Right lobe of liver (tissue), 6 donors: ENCODE data around the gene C17orf114.
A peak's percentile ranks its signal among the peaks of the same experiment; 100 is the strongest.

ENCODE experiments used
- ATAC-seq, 4 donors: fragments of 200-7000 bp; cut with Tn5 transposase; one replicate each; pipeline ENCODE4 v1.9.1; 2020; ENCODE audit warnings: mild to moderate bottlenecking in 4 of 4, moderate library complexity in 4 of 4
- DNase-seq, 3 donors: peaks; one replicate each; pipeline ENCODE4 v3.0.0-alpha.2; 2020
- H3K27ac ChIP-seq, 3 donors: fragments of 200-600 bp; one replicate each; pipeline ENCODE4 v1.8.0; 2022
- H3K27me3 ChIP-seq, 2 donors: fragments of 200-600 bp; one replicate each; pipeline ENCODE4 v1.8.0; 2022
- H3K36me3 ChIP-seq, 4 donors: fragments of 200-600 bp; sonication (generic) in 1 of 4; one replicate each; pipeline versions ENCODE4 v1.5.1 to v1.8.0; 2017 to 2022; ENCODE audit warnings: control low read depth in 1 of 4
- H3K4me1 ChIP-seq, 4 donors: fragments of 200-600 bp; sonication (generic) in 1 of 4; one replicate each; pipeline versions ENCODE4 v1.5.1 to v1.8.0; 2017 to 2022; ENCODE audit warnings: control low read depth in 1 of 4
- H3K4me3 ChIP-seq, 3 donors: fragments of 200-600 bp; one replicate each; pipeline ENCODE4 v1.8.0; 2022
- H3K9me3 ChIP-seq, 4 donors: fragments of 200-600 bp; sonication (generic) in 1 of 4; one replicate each; pipeline versions ENCODE4 v1.5.1 to v1.8.0; 2017 to 2022; ENCODE audit warnings: control low read depth in 1 of 4
- CTCF ChIP-seq, 4 donors: fragments of 200-600 bp in 3 of 4; fragments of 450-650 bp in 1 of 4; IDR thresholded peaks; one replicate each; pipeline versions ENCODE4 v1.5.1 to v1.8.0; 2016 to 2022; ENCODE audit warnings: antibody characterized with exemption in 4 of 4, mild to moderate bottlenecking in 2 of 4
- POLR2A ChIP-seq: fragments of 450-650 bp; IDR thresholded peaks from one replicate; pipeline ENCODE4 v1.6.1; 2017; ENCODE audit warnings: antibody characterized with exemption, mild to moderate bottlenecking
- WGBS: methylation state at CpG from one replicate; pipeline ENCODE4 v1.1.6; 2018; ENCODE audit warnings: low coverage, low lambda C conversion rate; ENCODE audit not compliant: insufficient coverage; ENCODE audit errors: missing lambda C conversion rate; 5-methylcytosine and 5-hydroxymethylcytosine counted together
- intact Hi-C, 2 donors: fragments of 100-400 bp; cut with DNase I; formaldehyde crosslinking; loops; one replicate each; pipeline versions ENCODE4 v1.11.2 to v1.14.1; 2022
- donor health status: DM: no; HTN: yes; CAD: no.
- donor health status: DM: no; HTN: no; CAD: no.
- donor health status: DM: no; HTN: no; CAD: no.
- donor health status: DM: no; HTN: yes; CAD: no.
- donor health status: DM: no; HTN: yes; CAD: no.

C17orf114 gene

DNA sequence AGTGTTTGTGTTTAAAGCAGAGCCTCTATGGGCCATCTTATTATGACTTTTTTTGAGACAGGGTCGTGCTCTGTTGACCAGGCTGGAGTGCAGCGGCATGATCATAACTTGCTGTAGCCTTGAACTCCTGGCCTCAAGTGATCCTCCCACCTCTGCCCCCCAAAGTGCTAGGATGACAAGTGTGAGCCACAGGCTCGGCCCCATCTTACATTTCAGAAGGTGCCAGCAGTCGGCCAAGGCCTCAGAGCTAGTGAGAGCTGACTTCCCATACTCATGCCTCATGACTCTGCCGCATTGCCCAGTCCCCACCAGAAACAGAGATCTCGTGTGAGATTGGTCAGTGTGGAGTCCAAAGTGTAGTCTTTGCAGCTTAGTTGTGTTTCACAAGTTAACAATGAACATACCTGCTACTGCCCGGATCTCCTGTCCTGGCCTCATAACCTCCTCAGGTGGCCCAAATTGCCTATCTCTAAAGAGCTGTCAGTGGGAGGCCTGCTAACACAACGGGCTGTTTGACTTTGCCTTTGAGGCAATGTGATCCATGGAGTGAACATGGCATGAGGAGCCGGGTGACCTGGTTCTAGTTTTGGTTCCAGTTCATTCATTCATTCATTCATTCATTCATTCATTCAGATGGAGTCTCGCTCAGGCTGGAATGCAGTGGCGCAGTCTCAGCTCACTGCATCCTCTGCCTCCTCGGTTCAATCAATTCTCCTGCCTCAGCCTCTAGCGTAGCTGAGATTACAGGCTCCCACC lies 44.7 kb upstream of the C17orf114 start:
- intact Hi-C loops: no loop called here
- 87% methylated on average over 9 of the region's 13 CpGs for WGBS

DNA sequence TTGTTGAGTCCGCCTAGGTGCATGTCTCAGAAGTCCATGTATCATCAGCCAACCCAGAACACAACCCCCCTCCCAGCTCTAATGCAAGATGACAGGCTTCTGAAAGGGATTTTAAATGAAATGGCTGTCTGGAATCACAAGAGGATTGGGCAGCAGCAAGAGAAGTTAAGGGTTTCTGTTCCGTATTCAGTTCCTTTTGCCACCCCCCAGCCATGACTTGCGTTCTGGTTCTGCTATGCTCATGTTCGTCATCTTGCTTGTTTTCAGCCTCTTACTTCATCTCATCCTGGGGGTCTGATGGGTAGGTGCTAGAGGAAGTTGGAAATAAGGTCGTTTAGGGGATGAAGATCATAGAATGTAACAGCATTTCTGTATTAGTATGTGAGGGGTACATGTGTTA lies 43.0 kb upstream of the C17orf114 start:
- no peak for TF ChIP-seq POLR2A
- no peak for TF ChIP-seq CTCF (IDR thresholded peaks at IDR 0.05)
- peak; percentile 21 to 75 (median 46) for ATAC-seq
- DNase-seq: no peak
- H3K4me3 ChIP-seq: no peak overlapping the region
- intact Hi-C loops: no loop called here
- H3K4me1 ChIP-seq: no peaks in the 10 kb centered on the region
- WGBS: 71% methylated on average over 5 of the region's 5 CpGs
- no peaks in the 10 kb centered on the region for H3K36me3 ChIP-seq
- H3K27ac ChIP-seq: no peak overlapping the region
- H3K27me3 ChIP-seq: no peaks in the 10 kb centered on the region
- no peaks in the 10 kb centered on the region for H3K9me3 ChIP-seq

More for the DNA sequence above, 44.7 kb upstream of the C17orf114 start:
- DNase-seq: no peak
- Histone ChIP-seq H3K27me3 (no peaks in the 10 kb centered on the region), H3K4me3 (no peak overlapping the region), H3K36me3 (no peaks in the 10 kb centered on the region), H3K27ac (no peak overlapping the region), H3K4me1 (no peaks in the 10 kb centered on the region), H3K9me3 (no peaks in the 10 kb centered on the region)
- ATAC-seq: no peak
- TF ChIP-seq CTCF (IDR thresholded peaks at IDR 0.05) (no peak), POLR2A (no peak)

DNA sequence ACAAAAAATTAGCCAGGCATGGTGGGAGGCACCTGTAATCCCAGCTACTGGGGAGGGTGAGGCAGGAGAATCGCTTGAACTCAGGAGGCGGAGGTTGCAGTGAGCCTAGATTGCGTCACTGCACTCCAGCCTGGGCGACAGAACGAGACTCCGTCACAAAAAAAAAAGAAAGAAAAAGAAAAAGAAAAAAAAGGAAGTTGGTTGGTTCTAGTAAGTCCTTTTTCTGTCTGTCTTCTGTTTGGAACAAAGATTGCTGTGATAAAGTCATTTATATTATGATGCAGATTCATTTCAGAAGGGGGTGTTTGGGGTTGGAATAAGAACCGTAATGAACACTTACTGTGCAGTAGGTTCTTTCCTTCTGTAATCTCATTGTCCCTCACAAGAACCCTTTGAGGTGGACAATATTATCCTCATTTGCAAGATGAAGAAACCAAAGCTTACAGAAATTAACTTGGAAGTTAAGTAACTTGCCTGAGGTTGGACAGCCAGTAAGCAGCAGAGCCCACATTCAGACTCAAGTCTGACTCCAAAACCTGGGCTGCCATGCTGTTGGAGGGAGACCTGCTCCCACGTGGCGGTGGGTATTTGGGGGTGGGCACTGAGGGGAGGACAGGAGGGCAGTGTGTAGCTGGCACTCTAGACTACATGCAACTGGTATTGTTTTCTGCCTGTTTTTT lies 41.3 kb upstream of the C17orf114 start:
- TF ChIP-seq CTCF (IDR thresholded peaks at IDR 0.05) (no peak), POLR2A (no peak)
- H3K36me3 ChIP-seq: no peaks in the 10 kb centered on the region
- ATAC-seq (no peak), DNase-seq (no peak)
- no peaks in the 10 kb centered on the region for H3K27me3 ChIP-seq
- intact Hi-C loops: no loop called here
- no peak overlapping the region for H3K4me3 ChIP-seq
- 64% methylated on average over 7 of the region's 9 CpGs for WGBS
- H3K9me3 ChIP-seq: no peaks in the 10 kb centered on the region
- no peak overlapping the region for H3K27ac ChIP-seq
- no peaks in the 10 kb centered on the region for H3K4me1 ChIP-seq

GRCh38 chr17:4842376-4842775 lies 40.2 kb upstream of the C17orf114 start:
- TF ChIP-seq POLR2A (no peak), CTCF (IDR thresholded peaks at IDR 0.05) (no peak)
- ATAC-seq: no peak
- Histone ChIP-seq H3K4me1 (peaks cover 0 to 3% (median 0%) of the 10 kb centered on the region in 4 donors), H3K36me3 (no peaks in the 10 kb centered on the region), H3K9me3 (no peaks in the 10 kb centered on the region), H3K27ac (no peak overlapping the region), H3K4me3 (no peak overlapping the region), H3K27me3 (no peaks in the 10 kb centered on the region)
- DNase-seq: no peak
- intact Hi-C loops: no loop called here
- WGBS: 93% methylated on average over 2 of the region's 3 CpGs
